ENCODE measurements around the gene TCTN3.

- TF ChIP-seq EZH2 (IDR thresholded peaks at IDR 0.05; ENCODE audit: insufficient read depth, low read length) = no peak
- no peak for TF ChIP-seq CTCF (IDR thresholded peaks at IDR 0.05; ENCODE audit: insufficient read depth, low read depth, low read length)
These were observed 13.3 kb upstream of the TCTN3 start for GRCh38 chr10:95706990-95707389.
